H1 (cell line): ENCODE data around the gene TSPAN5. TPM values are rescaled to one million over a fixed set of nuclear protein-coding genes. Genes with fewer than 3 reads are reported as not detected.

ENCODE experiments used
- BACH1 ChIP-seq: IDR thresholded peaks from 2 replicates; pipeline ENCODE4 v1.6.1; 2012; ENCODE audit warnings: low read length, improper control_type of control experiment
- JUND ChIP-seq: IDR thresholded peaks from 2 replicates; pipeline ENCODE4 v1.6.1; 2011; ENCODE audit warnings: mild to moderate bottlenecking, improper control_type of control experiment, low read length
- POU5F1 ChIP-seq: IDR thresholded peaks from 2 replicates; pipeline ENCODE4 v1.6.1; 2011; ENCODE audit warnings: low read depth, mild to moderate bottlenecking, low read length, moderate library complexity
- TAF1 ChIP-seq: IDR thresholded peaks from 2 replicates; pipeline ENCODE4 v1.6.1; 2011; ENCODE audit warnings: mild to moderate bottlenecking, low read depth, low read length
- polyA plus RNA-seq, 7 experiments: library from polyadenylated mRNA; depleted of rRNA in 3 of 7; stranded (reverse) in 5 of 7; unstranded in 2 of 7; fragments of >200 nt in 5 of 7; fragments of 200-250 nt in 2 of 7; gene quantifications; 1 replicate in 5 of 7; 2 replicates in 1 of 7; 4 replicates in 1 of 7; pipeline versions ENCODE4 v1.2.1 to v1.2.3, GENCODE V29; 2011 to 2013; ENCODE audit warnings: missing spikeins in 2 of 7, mixed read lengths in 2 of 7
- total RNA-seq: library from RNA; stranded (reverse); fragmentation: NEBNext Ultra II Directional; extraction: Animal tissue kit (Norgen Biotek cat#: 25700); gene quantifications from 2 replicates; pipeline ENCODE4 v1.2.1, GENCODE V29; 2021

TSPAN5 gene
- total and polyA plus RNA-seq, 2 of the 8 experiments (the other 6 are each of a cell fraction or from before 2014, with no cell fraction given), result 17.6 to 21.2 TPM

DNA sequence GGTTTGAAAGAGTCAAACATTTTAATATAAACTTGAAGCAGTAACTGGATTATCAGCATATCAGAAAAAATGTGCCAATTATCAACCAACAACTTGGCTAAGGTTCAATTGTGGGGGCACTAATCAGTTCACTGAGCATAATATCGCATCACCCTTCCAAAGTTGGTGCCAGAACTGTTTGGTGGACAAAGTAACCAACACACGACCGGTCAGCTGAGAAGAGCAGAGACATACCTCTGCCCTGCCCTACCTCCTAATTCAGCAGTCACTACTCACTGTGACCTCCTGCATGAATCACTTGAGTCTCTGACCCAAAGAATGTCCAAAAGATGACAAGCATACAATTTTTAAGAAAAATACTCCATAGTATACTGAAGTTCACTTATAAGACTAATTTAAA, 53.2 kb downstream of the TSPAN5 start (continued):
- TF ChIP-seq POU5F1, result no peak
- no peak for TF ChIP-seq BACH1
- no peak for TF ChIP-seq JUND
- no peak for TF ChIP-seq TAF1
- TF ChIP-seq, all 59 proteins: peak for 0
